H1 (cell line): Measurements from ENCODE around the gene TRABD2B. TPM values are rescaled to one million over a fixed set of nuclear protein-coding genes. Genes with fewer than 3 reads are reported as not detected.

Experiments used
- CTCF ChIA-PET: fragments of 300-600 bp; sonication (Branson Sonifier 250); formaldehyde crosslinking; loops from one replicate; lab custom pipeline; 2021; ENCODE audit not compliant: partially characterized antibody; lab: Charles Lee
- POLR2A ChIA-PET: fragments of 300-600 bp; sonication (Branson Sonifier 250); formaldehyde crosslinking; loops from one replicate; lab custom pipeline; 2021; ENCODE audit warnings: inconsistent platforms; ENCODE audit not compliant: partially characterized antibody; lab: Charles Lee
- DNase-seq, 2 experiments: peaks; one replicate each; pipeline versions ENCODE4 v3.0.0 to v3.0.0-alpha.2; 2010 to 2022; ENCODE audit warnings: low spot score in 2 of 2, low read depth in 1 of 2, mixed read lengths in 1 of 2
- FAIRE-seq: peaks from 2 replicates; lab custom pipeline; 2011; peaks lifted over from hg19 to GRCh38; lab: Jason Lieb, UNC
- H2AFZ ChIP-seq: 2 replicates; pipeline ENCODE4 v1.8.1; 2012; ENCODE audit warnings: low read length, inconsistent platforms
- H2AK5ac ChIP-seq: 2 replicates; pipeline ENCODE4 v1.6.1; 2013; ENCODE audit warnings: low read depth, low read length
- H2BK120ac ChIP-seq: replicated peaks from 2 replicates; pipeline ENCODE3; 2013; ENCODE audit warnings: low read depth, low read length, inconsistent platforms
- H2BK12ac ChIP-seq: 2 replicates; pipeline ENCODE4 v1.6.1; 2013; ENCODE audit warnings: low read depth, low read length
- H2BK15ac ChIP-seq: 2 replicates; pipeline ENCODE4 v1.6.1; 2013; ENCODE audit warnings: low read length
- H2BK20ac ChIP-seq: 2 replicates; pipeline ENCODE4 v1.6.1; 2013; ENCODE audit warnings: low read length
- H2BK5ac ChIP-seq: 2 replicates; pipeline ENCODE4 v1.6.1; 2013; ENCODE audit warnings: low read depth, low read length
- H3K14ac ChIP-seq: 2 replicates; pipeline ENCODE4 v1.6.1; 2013; ENCODE audit warnings: inconsistent platforms; ENCODE audit not compliant: insufficient read length
- H3K18ac ChIP-seq: 2 replicates; pipeline ENCODE4 v1.6.1; 2013; ENCODE audit warnings: low read length; ENCODE audit errors: extremely low read depth
- H3K23ac ChIP-seq: 2 replicates; pipeline ENCODE4 v1.6.1; 2013; ENCODE audit warnings: inconsistent platforms; ENCODE audit not compliant: insufficient read length
- H3K23me2 ChIP-seq: 2 replicates; pipeline ENCODE4 v1.6.1; 2013; ENCODE audit warnings: low read depth, low read length
- H3K27ac ChIP-seq: 2 replicates; pipeline ENCODE4 v1.6.1; 2011; ENCODE audit warnings: low read depth, low read length, inconsistent platforms
- H3K27me3 ChIP-seq, 4 experiments: replicated peaks in 1 of 4; 1 replicate in 1 of 4; 2 replicates in 3 of 4; pipeline versions ENCODE4 v1.6.1 to v1.8.1; 2011 to 2013; ENCODE audit warnings: low read length in 3 of 4, mild to moderate bottlenecking in 3 of 4, inconsistent platforms in 2 of 4, mixed read lengths in 2 of 4, moderate library complexity in 1 of 4; ENCODE audit not compliant: control insufficient read depth in 3 of 4, insufficient read depth in 3 of 4; ENCODE audit errors: extremely low read depth in 1 of 4
- H3K36me3 ChIP-seq, 4 experiments: 2 replicates each; pipeline versions ENCODE4 v1.6.1 to v1.8.1; 2011 to 2013; ENCODE audit warnings: mild to moderate bottlenecking in 4 of 4, low read length in 3 of 4, moderate library complexity in 2 of 4, control low read depth in 1 of 4, inconsistent platforms in 1 of 4; ENCODE audit not compliant: insufficient read depth in 4 of 4, control insufficient read depth in 2 of 4
- H3K4ac ChIP-seq: replicated peaks from 2 replicates; pipeline ENCODE3; 2013; ENCODE audit warnings: low read length, low read depth, mixed read lengths, inconsistent platforms; ENCODE audit not compliant: insufficient read length
- H3K4me1 ChIP-seq, 4 experiments: replicated peaks in 1 of 4; 1 replicate in 1 of 4; 2 replicates in 3 of 4; pipeline versions ENCODE4 v1.6.1 to v1.8.1; 2011 to 2013; ENCODE audit warnings: low read length in 3 of 4, inconsistent platforms in 2 of 4, mixed read lengths in 1 of 4; ENCODE audit not compliant: insufficient read depth in 4 of 4, control insufficient read depth in 3 of 4
- H3K4me2 ChIP-seq, 2 experiments: 2 replicates each; pipeline versions ENCODE4 v1.6.1 to v1.8.1; 2011 to 2013; ENCODE audit warnings: low read depth in 2 of 2, low read length in 2 of 2, control low read depth in 1 of 2, inconsistent platforms in 1 of 2, mild to moderate bottlenecking in 1 of 2; ENCODE audit not compliant: insufficient read depth in 1 of 2
- H3K4me3 ChIP-seq, 4 experiments: fragments of 200-600, 300-600 bp in 1 of 4; sonication (generic), shearing (Covaris generic), sonication (Bioruptor Twin) in 1 of 4; 2 replicates each; pipeline versions ENCODE4 v1.5.1 to v1.8.1; 2011 to 2016; ENCODE audit warnings: low read length in 4 of 4, low read depth in 3 of 4, control low read depth in 2 of 4, inconsistent platforms in 2 of 4, mild to moderate bottlenecking in 2 of 4, mixed read lengths in 1 of 4, moderate library complexity in 1 of 4; ENCODE audit not compliant: insufficient read depth in 2 of 4; ENCODE audit errors: extremely low read depth in 1 of 4
- H3K56ac ChIP-seq: replicated peaks from 2 replicates; pipeline ENCODE3; 2013; ENCODE audit warnings: low read depth, mild to moderate bottlenecking, mixed read lengths, low read length, inconsistent platforms; ENCODE audit not compliant: insufficient read length
- H3K79me1 ChIP-seq: 2 replicates; pipeline ENCODE4 v1.6.1; 2013; ENCODE audit warnings: low read depth, low read length, control low read depth
- H3K79me2 ChIP-seq, 2 experiments: 2 replicates each; pipeline versions ENCODE4 v1.6.1 to v1.8.1; 2012 to 2013; ENCODE audit warnings: low read length in 2 of 2, mild to moderate bottlenecking in 2 of 2, inconsistent platforms in 1 of 2; ENCODE audit not compliant: insufficient read depth in 2 of 2, control insufficient read depth in 1 of 2
- H3K9ac ChIP-seq, 4 experiments: replicated peaks in 1 of 4; 1 replicate in 1 of 4; 2 replicates in 3 of 4; pipeline versions ENCODE4 v1.6.1 to v1.8.1; 2011 to 2013; ENCODE audit warnings: low read depth in 3 of 4, low read length in 3 of 4, control low read depth in 2 of 4, mild to moderate bottlenecking in 2 of 4, moderate library complexity in 2 of 4, inconsistent platforms in 1 of 4; ENCODE audit errors: extremely low read depth in 1 of 4
- H3K9me3 ChIP-seq, 2 experiments: 2 replicates each; pipeline versions ENCODE4 v1.6.1 to v1.8.1; 2012 to 2013; ENCODE audit warnings: mild to moderate bottlenecking in 2 of 2, moderate library complexity in 2 of 2, control low read depth in 1 of 2, inconsistent platforms in 1 of 2, low read depth in 1 of 2, low read length in 1 of 2, mixed read lengths in 1 of 2; ENCODE audit not compliant: insufficient read depth in 2 of 2
- H4K20me1 ChIP-seq, 2 experiments: replicated peaks in 1 of 2; 2 replicates each; pipeline versions ENCODE3 to v1.8.1; 2011 to 2013; ENCODE audit warnings: inconsistent platforms in 2 of 2, low read length in 2 of 2, mild to moderate bottlenecking in 1 of 2; ENCODE audit not compliant: insufficient read depth in 2 of 2, control insufficient read depth in 1 of 2
- H4K5ac ChIP-seq: 2 replicates; pipeline ENCODE4 v1.6.1; 2013; ENCODE audit warnings: low read length, low read depth, mixed read lengths, inconsistent platforms; ENCODE audit not compliant: insufficient read length
- H4K8ac ChIP-seq: 2 replicates; pipeline ENCODE4 v1.8.0; 2013; ENCODE audit warnings: mild to moderate bottlenecking, moderate library complexity, low read length, inconsistent platforms; ENCODE audit not compliant: insufficient read depth; ENCODE audit errors: extremely low read depth
- H4K91ac ChIP-seq: replicated peaks from 2 replicates; pipeline ENCODE3; 2013; ENCODE audit warnings: low read length, mixed read lengths, inconsistent platforms; ENCODE audit not compliant: insufficient read length
- BCL11A ChIP-seq, 2 experiments: IDR thresholded peaks; one replicate each; pipeline ENCODE4 v1.6.1; 2011; ENCODE audit warnings: low read depth in 2 of 2, low read length in 2 of 2, mild to moderate bottlenecking in 2 of 2
- CEBPB ChIP-seq: IDR thresholded peaks from 2 replicates; pipeline ENCODE4 v1.6.1; 2012; ENCODE audit warnings: low read depth, low read length
- EP300 ChIP-seq, 2 experiments: IDR thresholded peaks; 1 replicate in 1 of 2; 2 replicates in 1 of 2; pipeline ENCODE4 v1.6.1; 2011 to 2012; ENCODE audit warnings: low read depth in 2 of 2, low read length in 2 of 2, mild to moderate bottlenecking in 2 of 2, borderline replicate concordance in 1 of 2, inconsistent platforms in 1 of 2, moderate library complexity in 1 of 2
- HDAC6 ChIP-seq: IDR thresholded peaks from one replicate; pipeline ENCODE4 v1.7.1; 2012; ENCODE audit warnings: low read depth, mild to moderate bottlenecking, inconsistent platforms, low read length, moderate library complexity
- JUN ChIP-seq: IDR thresholded peaks from 2 replicates; pipeline ENCODE4 v1.6.1; 2011; ENCODE audit warnings: low read depth, mild to moderate bottlenecking, improper control_type of control experiment, low read length
- MAX ChIP-seq: IDR thresholded peaks from 2 replicates; pipeline ENCODE4 v1.6.1; 2012; ENCODE audit warnings: inconsistent platforms
- NANOG ChIP-seq: IDR thresholded peaks from 2 replicates; pipeline ENCODE4 v1.6.1; 2011; ENCODE audit warnings: low read length, low read depth, mild to moderate bottlenecking, inconsistent platforms; ENCODE audit not compliant: insufficient read depth, poor library complexity, severe bottlenecking
- NRF1 ChIP-seq: IDR thresholded peaks from 2 replicates; pipeline ENCODE4 v1.6.1; 2011; ENCODE audit warnings: mild to moderate bottlenecking, low read depth, low read length, improper control_type of control experiment
- POU5F1 ChIP-seq: IDR thresholded peaks from 2 replicates; pipeline ENCODE4 v1.6.1; 2011; ENCODE audit warnings: low read depth, mild to moderate bottlenecking, low read length, moderate library complexity
- RAD21 ChIP-seq, 2 experiments: IDR thresholded peaks in 1 of 2; conservative IDR thresholded peaks in 1 of 2; 2 replicates each; pipeline ENCODE4 v1.6.1; 2011; ENCODE audit warnings: low read depth in 2 of 2, low read length in 2 of 2, improper control_type of control experiment in 1 of 2, inconsistent platforms in 1 of 2, mild to moderate bottlenecking in 1 of 2, moderate library complexity in 1 of 2
- SIN3A ChIP-seq, 2 experiments: IDR thresholded peaks in 1 of 2; conservative IDR thresholded peaks in 1 of 2; 2 replicates each; pipeline ENCODE4 v1.6.1; 2011 to 2012; ENCODE audit warnings: low read length in 2 of 2, improper control_type of control experiment in 1 of 2, low read depth in 1 of 2, mild to moderate bottlenecking in 1 of 2
- SIRT6 ChIP-seq: IDR thresholded peaks from one replicate; pipeline ENCODE4 v1.7.1; 2012; ENCODE audit warnings: low read length, inconsistent platforms
- SP4 ChIP-seq: IDR thresholded peaks from 2 replicates; pipeline ENCODE4 v1.6.1; 2012; ENCODE audit warnings: low read length, inconsistent platforms
- ZNF274 ChIP-seq: IDR thresholded peaks from 2 replicates; pipeline ENCODE4 v1.7.0; 2012; ENCODE audit warnings: low read length, borderline replicate concordance; ENCODE audit errors: extremely low read depth
- WGBS, 2 experiments: shearing (Covaris generic) in 1 of 2; methylation state at CpG; one replicate each; pipeline versions ENCODE4 v1.1.6 to v1.1.7; 2013 to 2015; ENCODE audit warnings: low lambda C conversion rate in 2 of 2, mixed read lengths in 2 of 2, inconsistent platforms in 1 of 2, low coverage in 1 of 2, missing lambda C conversion rate in 1 of 2; ENCODE audit not compliant: insufficient replicate concordance in 2 of 2, insufficient coverage in 1 of 2, insufficient read length in 1 of 2; ENCODE audit errors: extremely low coverage in 1 of 2, missing lambda C conversion rate in 1 of 2; 5-methylcytosine and 5-hydroxymethylcytosine counted together
- polyA plus RNA-seq, 7 experiments: library from polyadenylated mRNA; depleted of rRNA in 3 of 7; stranded (reverse) in 5 of 7; unstranded in 2 of 7; fragments of >200 nt in 5 of 7; fragments of 200-250 nt in 2 of 7; gene quantifications; 1 replicate in 5 of 7; 2 replicates in 1 of 7; 4 replicates in 1 of 7; pipeline versions ENCODE4 v1.2.1 to v1.2.3, GENCODE V29; 2011 to 2013; ENCODE audit warnings: missing spikeins in 2 of 7, mixed read lengths in 2 of 7
- total RNA-seq: library from RNA; stranded (reverse); fragmentation: NEBNext Ultra II Directional; extraction: Animal tissue kit (Norgen Biotek cat#: 25700); gene quantifications from 2 replicates; pipeline ENCODE4 v1.2.1, GENCODE V29; 2021

The TRABD2B gene
- total and polyA plus RNA-seq, 2 of the 8 experiments (the other 6 are each of a cell fraction or from before 2014, with no cell fraction given), result 0.95 to 3.4 TPM

- Histone ChIP-seq H2BK20ac (no peak overlapping the region), H3K14ac (no peak overlapping the region), H3K79me1 (no peaks in the 10 kb centered on the region), H3K56ac (no peak overlapping the region), H3K9ac (no peak overlapping the region), H3K4ac (no peak overlapping the region), H2BK120ac (no peak overlapping the region), H2AK5ac (no peak overlapping the region), H3K27me3 (no peaks in the 10 kb centered on the region; a peak in 2 of 7 replicates), H3K4me2 (no peak overlapping the region), H4K5ac (no peak overlapping the region), H3K23me2 (no peaks in the 10 kb centered on the region), H3K27ac (no peak overlapping the region), H4K20me1 (no peaks in the 10 kb centered on the region), H4K91ac (no peak overlapping the region), H3K4me3 (no peak overlapping the region), H2BK12ac (no peak overlapping the region), H4K8ac (no peak overlapping the region), H2BK5ac (no peak overlapping the region), H2AFZ (no peak overlapping the region), H3K36me3 (no peaks in the 10 kb centered on the region), H3K79me2 (no peaks in the 10 kb centered on the region), H3K9me3 (peaks cover 0 to 14% of the 10 kb centered on the region in 2 experiments; a peak in 3 of 4 replicates), H2BK15ac (no peak overlapping the region), H3K23ac (no peak overlapping the region), H3K4me1 (no peaks in the 10 kb centered on the region), H3K18ac (no peak overlapping the region)
- CTCF ChIA-PET, result interaction anchor here (0.7 to 8.7 kb wide), 13 partner anchors 13 to 282 kb away, joined by 3 to 63 read pairs (median 3); no protein-coding TSS in a partner anchor
- FAIRE-seq, result no peak
- DNase-seq, result no peak
- 85% methylated on average over 3 of the region's 3 CpGs; no CpG with 5 or more reads in 1 of the 2 experiments for WGBS, 2 experiments
- POLR2A ChIA-PET, result no interaction called here
- TF ChIP-seq SIRT6 (no peak), NRF1 (no peak), JUN (no peak), ZNF274 (no peak), SIN3A (conservative IDR thresholded peaks at IDR 0.05 in 1 of 2, IDR thresholded peaks at IDR 0.05 in 1 of 2; ENCODE audit: low read depth in 1 of 2, low read length in 2 of 2) (no peak), SP4 (no peak), HDAC6 (no peak), RAD21 (IDR thresholded peaks at IDR 0.05 in 1 of 2, conservative IDR thresholded peaks at IDR 0.05 in 1 of 2; ENCODE audit: low read depth in 2 of 2, low read length in 2 of 2) (no peak), EP300 (IDR thresholded peaks at IDR 0.05; ENCODE audit: borderline replicate concordance in 1 of 2, low read depth in 2 of 2, low read length in 2 of 2) (no peak), NANOG (no peak), MAX (no peak), CEBPB (no peak), POU5F1 (no peak), BCL11A (IDR thresholded peaks at IDR 0.05; ENCODE audit: low read depth in 2 of 2, low read length in 2 of 2) (no peak)
Observed at GRCh38 chr1:47953661-47954060, 43.5 kb downstream of the TRABD2B start.
